Mammary epithelial cell (primary cell): ENCODE results near the gene SAMSN1.

ENCODE experiments used
- CTCF ChIP-seq, 2 donors: IDR thresholded peaks in 1 of 2; conservative IDR thresholded peaks in 1 of 2; 2 replicates each; pipeline ENCODE4 v1.5.1; 2011 to 2012; ENCODE audit warnings: inconsistent platforms in 2 of 2, low read length in 2 of 2, mild to moderate bottlenecking in 2 of 2, control low read depth in 1 of 2, low read depth in 1 of 2; ENCODE audit not compliant: insufficient read depth in 1 of 2; ENCODE audit errors: extremely low read depth in 1 of 2
- EZH2 ChIP-seq: IDR thresholded peaks from 2 replicates; pipeline ENCODE4 v1.6.1; 2012; ENCODE audit warnings: low read length, inconsistent platforms, borderline replicate concordance

DNA sequence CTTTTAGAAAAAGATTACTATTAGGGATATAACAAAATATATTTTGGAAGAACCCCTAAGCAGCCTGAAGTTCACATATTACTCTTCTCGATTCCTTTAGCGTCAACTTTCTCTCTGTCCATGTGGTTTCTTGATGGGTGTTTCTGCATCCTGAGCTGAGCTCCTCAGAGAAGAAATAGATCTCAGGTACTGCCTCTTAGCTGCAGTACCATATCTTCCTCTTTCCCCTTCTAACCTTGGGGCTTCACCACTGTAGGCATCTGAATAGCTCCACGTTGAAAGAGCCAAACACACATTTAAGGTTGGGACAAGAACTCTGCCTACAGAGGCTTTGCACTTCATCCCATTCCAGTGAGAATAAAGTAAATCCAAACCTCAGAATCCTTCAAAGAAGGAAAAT, 59.2 kb downstream of the SAMSN1 start:
- no peak for TF ChIP-seq CTCF (conservative IDR thresholded peaks at IDR 0.05 in 1 of 2, IDR thresholded peaks at IDR 0.05 in 1 of 2; ENCODE audit: extremely low read depth in 1 of 2, insufficient read depth in 1 of 2, low read depth in 1 of 2, low read length in 2 of 2)
- TF ChIP-seq EZH2: no peak
